Measurements from ENCODE around the gene TSC22D3. TPM values are rescaled to one million over a fixed set of nuclear protein-coding genes. Genes with fewer than 3 reads are reported as not detected.

Gene TSC22D3
- polyA plus RNA-seq, 1 of the 3 experiments (the other 2 are of a cell fraction), result 9.2 TPM

DNA sequence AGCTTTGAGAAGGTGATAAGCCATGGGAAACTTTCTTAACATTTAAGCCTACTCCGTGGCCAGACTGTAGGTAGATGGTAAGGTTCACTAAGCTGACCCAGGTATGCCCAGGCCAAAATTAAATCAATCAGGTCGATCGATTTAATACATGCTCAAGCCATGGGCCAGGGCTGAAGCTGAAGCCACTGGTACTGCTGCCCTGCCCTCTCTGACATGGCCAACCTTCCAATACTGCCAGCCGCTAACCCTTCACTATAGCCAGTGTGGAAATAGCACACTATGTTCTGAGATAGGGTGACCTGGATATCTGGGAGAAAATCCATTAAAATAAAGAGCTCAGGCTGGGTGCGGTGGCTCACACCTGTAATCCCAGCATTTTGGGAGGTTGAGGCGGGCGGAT, 31.6 kb downstream of the TSC22D3 start (continued):
- TF ChIP-seq FOSL2 (IDR thresholded peaks at IDR 0.05; ENCODE audit: borderline replicate concordance, low read depth) (no peak), RFX5 (IDR thresholded peaks at IDR 0.05; ENCODE audit: low read length) (no peak), MEF2A (IDR thresholded peaks at IDR 0.05; ENCODE audit: borderline replicate concordance, low read depth) (no peak), PBX3 (IDR thresholded peaks at IDR 0.05) (no peak), TCF12 (IDR thresholded peaks at IDR 0.05) (no peak), GATA2 (CRISPR knock-in tag; IDR thresholded peaks at IDR 0.05) (no peak)
- TF ChIP-seq, protein P1, sequence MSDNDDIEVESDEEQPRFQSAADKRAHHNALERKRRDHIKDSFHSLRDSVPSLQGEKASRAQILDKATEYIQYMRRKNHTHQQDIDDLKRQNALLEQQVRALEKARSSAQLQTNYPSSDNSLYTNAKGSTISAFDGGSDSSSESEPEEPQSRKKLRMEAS (IDR thresholded peaks at IDR 0.05; ENCODE audit: low read depth), result no peak

GRCh38 chrX:107742700-107743191, 32.8 kb downstream of the TSC22D3 start:
- peaks cover 57% of the 10 kb centered on the region for H3K27me3 ChIP-seq (ENCODE audit: insufficient read depth)
- no peaks in the 10 kb centered on the region for H3F3A ChIP-seq (replicated peaks; ENCODE audit: insufficient read depth)
- H3K9ac ChIP-seq, result no peak overlapping the region
- no peak overlapping the region for H3K27ac ChIP-seq (ENCODE audit: low read depth in 2 of 2, low read length in 1 of 2)
- DNase-seq, result no peak
- no peaks in the 10 kb centered on the region for H3K9me2 ChIP-seq
- H4K20me1 ChIP-seq (ENCODE audit: insufficient read depth), result no peaks in the 10 kb centered on the region
- peaks cover 0 to 11% of the 10 kb centered on the region in 2 experiments; a peak in 1 of 4 replicates for H3K4me1 ChIP-seq (ENCODE audit: control insufficient read depth in 1 of 2, insufficient read depth in 2 of 2, low read depth in 1 of 2, low read length in 1 of 2)
- H3K79me2 ChIP-seq (ENCODE audit: insufficient read depth), result no peaks in the 10 kb centered on the region
- POLR2A ChIA-PET, result interaction anchor here (2.3 kb wide), 1 partner anchor 27 kb away, joined by 13 read pairs; no protein-coding TSS in a partner anchor
- no peaks in the 10 kb centered on the region for H3K9me3 ChIP-seq
- H3K36me3 ChIP-seq (replicated peaks in 1 of 2; ENCODE audit: control insufficient read depth in 1 of 2, insufficient read depth in 2 of 2, low read length in 1 of 2), result no peaks in the 10 kb centered on the region
- 65% methylated on average over 12 of the region's 23 CpGs for WGBS (ENCODE audit: low lambda C conversion rate)
- H3K4me2 ChIP-seq, result no peak overlapping the region
- no peak overlapping the region for H3K4me3 ChIP-seq (ENCODE audit: low read depth in 2 of 2, low read length in 1 of 2)
- no peak overlapping the region for H2AFZ ChIP-seq (ENCODE audit: low read depth)
- CTCF ChIA-PET, result no interaction called here
- TF ChIP-seq RFX5 (IDR thresholded peaks at IDR 0.05; ENCODE audit: low read length) (no peak), GATA2 (CRISPR knock-in tag; IDR thresholded peaks at IDR 0.05) (no peak), RAD21 (IDR thresholded peaks at IDR 0.05; ENCODE audit: low read length) (no peak), SMC3 (IDR thresholded peaks at IDR 0.05; ENCODE audit: low read depth, low read length) (no peak), NRF1 (IDR thresholded peaks at IDR 0.05; ENCODE audit: low read depth, low read length) (no peak), NFIC (IDR thresholded peaks at IDR 0.05; ENCODE audit: borderline replicate concordance) (no peak), MEF2A (IDR thresholded peaks at IDR 0.05; ENCODE audit: borderline replicate concordance, low read depth) (no peak), PBX3 (IDR thresholded peaks at IDR 0.05) (no peak), ZBTB33 (IDR thresholded peaks at IDR 0.05; ENCODE audit: borderline replicate concordance, low read depth) (no peak), EZH2phosphoT487 (IDR thresholded peaks at IDR 0.05; ENCODE audit: borderline replicate concordance, low read depth) (no peak), EP300 (IDR thresholded peaks at IDR 0.05; ENCODE audit: borderline replicate concordance in 1 of 2, low read depth in 1 of 2, low read length in 1 of 2) (no peak), FOXM1 (IDR thresholded peaks at IDR 0.05; ENCODE audit: low read depth) (no peak), JUND (IDR thresholded peaks at IDR 0.05) (no peak)
- TF ChIP-seq, protein P2, sequence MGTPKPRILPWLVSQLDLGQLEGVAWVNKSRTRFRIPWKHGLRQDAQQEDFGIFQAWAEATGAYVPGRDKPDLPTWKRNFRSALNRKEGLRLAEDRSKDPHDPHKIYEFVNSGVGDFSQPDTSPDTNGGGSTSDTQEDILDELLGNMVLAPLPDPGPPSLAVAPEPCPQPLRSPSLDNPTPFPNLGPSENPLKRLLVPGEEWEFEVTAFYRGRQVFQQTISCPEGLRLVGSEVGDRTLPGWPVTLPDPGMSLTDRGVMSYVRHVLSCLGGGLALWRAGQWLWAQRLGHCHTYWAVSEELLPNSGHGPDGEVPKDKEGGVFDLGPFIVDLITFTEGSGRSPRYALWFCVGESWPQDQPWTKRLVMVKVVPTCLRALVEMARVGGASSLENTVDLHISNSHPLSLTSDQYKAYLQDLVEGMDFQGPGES (IDR thresholded peaks at IDR 0.05; ENCODE audit: low read depth, low read length), result no peak
- TF ChIP-seq, protein P3, sequence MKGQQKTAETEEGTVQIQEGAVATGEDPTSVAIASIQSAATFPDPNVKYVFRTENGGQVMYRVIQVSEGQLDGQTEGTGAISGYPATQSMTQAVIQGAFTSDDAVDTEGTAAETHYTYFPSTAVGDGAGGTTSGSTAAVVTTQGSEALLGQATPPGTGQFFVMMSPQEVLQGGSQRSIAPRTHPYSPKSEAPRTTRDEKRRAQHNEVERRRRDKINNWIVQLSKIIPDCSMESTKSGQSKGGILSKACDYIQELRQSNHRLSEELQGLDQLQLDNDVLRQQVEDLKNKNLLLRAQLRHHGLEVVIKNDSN (IDR thresholded peaks at IDR 0.05; ENCODE audit: borderline replicate concordance, low read depth), result no peak
- TF ChIP-seq, protein P4, sequence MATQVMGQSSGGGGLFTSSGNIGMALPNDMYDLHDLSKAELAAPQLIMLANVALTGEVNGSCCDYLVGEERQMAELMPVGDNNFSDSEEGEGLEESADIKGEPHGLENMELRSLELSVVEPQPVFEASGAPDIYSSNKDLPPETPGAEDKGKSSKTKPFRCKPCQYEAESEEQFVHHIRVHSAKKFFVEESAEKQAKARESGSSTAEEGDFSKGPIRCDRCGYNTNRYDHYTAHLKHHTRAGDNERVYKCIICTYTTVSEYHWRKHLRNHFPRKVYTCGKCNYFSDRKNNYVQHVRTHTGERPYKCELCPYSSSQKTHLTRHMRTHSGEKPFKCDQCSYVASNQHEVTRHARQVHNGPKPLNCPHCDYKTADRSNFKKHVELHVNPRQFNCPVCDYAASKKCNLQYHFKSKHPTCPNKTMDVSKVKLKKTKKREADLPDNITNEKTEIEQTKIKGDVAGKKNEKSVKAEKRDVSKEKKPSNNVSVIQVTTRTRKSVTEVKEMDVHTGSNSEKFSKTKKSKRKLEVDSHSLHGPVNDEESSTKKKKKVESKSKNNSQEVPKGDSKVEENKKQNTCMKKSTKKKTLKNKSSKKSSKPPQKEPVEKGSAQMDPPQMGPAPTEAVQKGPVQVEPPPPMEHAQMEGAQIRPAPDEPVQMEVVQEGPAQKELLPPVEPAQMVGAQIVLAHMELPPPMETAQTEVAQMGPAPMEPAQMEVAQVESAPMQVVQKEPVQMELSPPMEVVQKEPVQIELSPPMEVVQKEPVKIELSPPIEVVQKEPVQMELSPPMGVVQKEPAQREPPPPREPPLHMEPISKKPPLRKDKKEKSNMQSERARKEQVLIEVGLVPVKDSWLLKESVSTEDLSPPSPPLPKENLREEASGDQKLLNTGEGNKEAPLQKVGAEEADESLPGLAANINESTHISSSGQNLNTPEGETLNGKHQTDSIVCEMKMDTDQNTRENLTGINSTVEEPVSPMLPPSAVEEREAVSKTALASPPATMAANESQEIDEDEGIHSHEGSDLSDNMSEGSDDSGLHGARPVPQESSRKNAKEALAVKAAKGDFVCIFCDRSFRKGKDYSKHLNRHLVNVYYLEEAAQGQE (IDR thresholded peaks at IDR 0.05; ENCODE audit: low read depth, low read length), result no peak
- TF ChIP-seq, protein P5, sequence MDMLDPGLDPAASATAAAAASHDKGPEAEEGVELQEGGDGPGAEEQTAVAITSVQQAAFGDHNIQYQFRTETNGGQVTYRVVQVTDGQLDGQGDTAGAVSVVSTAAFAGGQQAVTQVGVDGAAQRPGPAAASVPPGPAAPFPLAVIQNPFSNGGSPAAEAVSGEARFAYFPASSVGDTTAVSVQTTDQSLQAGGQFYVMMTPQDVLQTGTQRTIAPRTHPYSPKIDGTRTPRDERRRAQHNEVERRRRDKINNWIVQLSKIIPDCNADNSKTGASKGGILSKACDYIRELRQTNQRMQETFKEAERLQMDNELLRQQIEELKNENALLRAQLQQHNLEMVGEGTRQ (IDR thresholded peaks at IDR 0.05; ENCODE audit: borderline replicate concordance, low read depth, low read length), result no peak

Data from SK-N-SH (cell line).